GM18507 (cell line): Measurements from ENCODE around the gene N4BP2L2.

Experiments
- DNase-seq: peaks from one replicate; pipeline ENCODE4 v3.0.0; 2011; ENCODE audit warnings: low read depth; ENCODE audit not compliant: insufficient read length; ENCODE audit errors: extremely low spot score
- FAIRE-seq: peaks from 2 replicates; lab custom pipeline; 2011; peaks lifted over from hg19 to GRCh38; lab: Jason Lieb, UNC

N4BP2L2 gene

GRCh38 chr13:32535748-32536147, 2.8 kb downstream of the N4BP2L2 start:
- DNase-seq (no peak), FAIRE-seq (no peak)

GRCh38 chr13:32535115-32535514, 3.5 kb downstream of the N4BP2L2 start:
- DNase-seq, result no peak
- no peak for FAIRE-seq

- FAIRE-seq, result peak; percentile 88
Observed at GRCh38 chr13:32530841-32531253, 7.7 kb downstream of the N4BP2L2 start.

GRCh38 chr13:32528358-32528757, 10.2 kb downstream of the N4BP2L2 start:
- FAIRE-seq, result peak; percentile 45
- no peak for DNase-seq

More at GRCh38 chr13:32530841-32531253, 7.7 kb downstream of the N4BP2L2 start:
- DNase-seq, result no peak

- FAIRE-seq, result peak; percentile 15
Observed at GRCh38 chr13:32527151-32527550, 11.4 kb downstream of the N4BP2L2 start.

GRCh38 chr13:32525766-32526165, 12.8 kb downstream of the N4BP2L2 start:
- FAIRE-seq (no peak), DNase-seq (no peak)

More at GRCh38 chr13:32527151-32527550, 11.4 kb downstream of the N4BP2L2 start:
- no peak for DNase-seq

GRCh38 chr13:32515246-32515645, 23.3 kb downstream of the N4BP2L2 start:
- no peak for FAIRE-seq
- no peak for DNase-seq

GRCh38 chr13:32511482-32511881, 27.1 kb downstream of the N4BP2L2 start:
- DNase-seq, result no peak
- FAIRE-seq, result no peak

- FAIRE-seq, result no peak
- no peak for DNase-seq
Observed at GRCh38 chr13:32504876-32505275, 33.7 kb downstream of the N4BP2L2 start.

- peak; percentile 18 for FAIRE-seq
- DNase-seq, result no peak
Observed at GRCh38 chr13:32504263-32504662, 34.3 kb downstream of the N4BP2L2 start.

GRCh38 chr13:32503727-32504126, 34.9 kb downstream of the N4BP2L2 start:
- no peak for FAIRE-seq

GRCh38 chr13:32501064-32501463, 37.5 kb downstream of the N4BP2L2 start:
- FAIRE-seq, result no peak
- no peak for DNase-seq

More at GRCh38 chr13:32503727-32504126, 34.9 kb downstream of the N4BP2L2 start:
- DNase-seq, result no peak

GRCh38 chr13:32499538-32500210, 38.9 kb downstream of the N4BP2L2 start:
- DNase-seq, result no peak
- FAIRE-seq, result no peak

GRCh38 chr13:32497589-32497988, 41.0 kb downstream of the N4BP2L2 start:
- FAIRE-seq, result no peak
- no peak for DNase-seq

GRCh38 chr13:32496599-32497160, 41.9 kb downstream of the N4BP2L2 start:
- DNase-seq (no peak), FAIRE-seq (no peak)

- DNase-seq (no peak), FAIRE-seq (no peak)
Observed at GRCh38 chr13:32495841-32496240, 42.8 kb downstream of the N4BP2L2 start.

- FAIRE-seq (no peak), DNase-seq (no peak)
Observed at GRCh38 chr13:32495429-32495828, 43.2 kb downstream of the N4BP2L2 start.

- FAIRE-seq (no peak), DNase-seq (no peak)
Observed at GRCh38 chr13:32491028-32491427, 47.6 kb downstream of the N4BP2L2 start.

- no peak for FAIRE-seq
- DNase-seq, result no peak
Observed at GRCh38 chr13:32476892-32477291, 61.7 kb downstream of the N4BP2L2 start.

GRCh38 chr13:32476021-32476731, 62.4 kb downstream of the N4BP2L2 start:
- DNase-seq (no peak), FAIRE-seq (no peak)
